HG03565 (cell line): Measurements from ENCODE around the gene PGM1.

ENCODE experiments used
- ATAC-seq: cut with Tn5 transposase; IDR thresholded peaks from one replicate; pipeline ENCODE4 v1.9.1; 2021; ENCODE audit warnings: mild to moderate bottlenecking, moderate library complexity; ENCODE audit not compliant: unreplicated experiment

The PGM1 gene

GRCh38 chr1:63663873-63664272 is 70.7 kb downstream of the PGM1 start:
- no peak for ATAC-seq

DNA sequence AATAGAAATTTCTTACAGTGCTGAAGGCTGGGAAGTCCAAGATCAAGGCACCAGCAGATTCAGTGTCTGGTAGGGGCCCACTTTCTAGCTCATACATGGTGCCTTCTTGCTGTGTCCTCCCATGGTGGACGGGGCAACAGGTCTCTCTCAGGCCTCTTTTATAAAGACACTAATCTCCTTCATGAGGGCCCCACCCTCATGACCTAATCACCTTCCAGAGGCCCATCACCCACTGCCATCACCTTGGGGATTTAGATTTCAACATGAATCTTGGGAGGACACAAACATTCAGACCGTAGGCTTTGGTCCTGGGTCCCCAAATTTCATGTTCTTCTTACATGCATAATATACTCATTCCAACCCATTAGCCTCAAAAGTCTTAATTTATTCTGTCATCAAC is 71.5 kb downstream of the PGM1 start:
- ATAC-seq = no peak

- no peak for ATAC-seq
Measured at GRCh38 chr1:63665410-63665809, 72.2 kb downstream of the PGM1 start.

DNA sequence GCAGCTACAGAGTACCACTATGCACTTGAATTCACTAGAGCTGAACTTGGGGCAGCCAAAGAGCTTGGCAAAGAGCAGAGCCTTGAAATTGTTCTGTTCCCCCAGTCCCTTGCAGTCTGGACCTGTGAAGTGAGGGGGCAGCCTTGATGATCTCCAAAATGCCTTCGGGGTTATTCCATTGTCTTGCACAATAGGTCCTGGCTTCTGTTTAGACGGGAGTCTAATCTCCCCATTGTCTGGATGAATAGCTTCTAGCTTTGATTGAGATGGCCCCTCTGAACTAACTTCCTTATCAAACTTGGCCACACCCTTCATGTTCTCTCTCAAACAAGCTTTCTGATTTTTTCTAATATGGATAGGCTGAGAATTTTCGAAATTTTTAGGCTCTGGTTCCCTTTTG is 72.6 kb downstream of the PGM1 start:
- ATAC-seq = no peak

DNA sequence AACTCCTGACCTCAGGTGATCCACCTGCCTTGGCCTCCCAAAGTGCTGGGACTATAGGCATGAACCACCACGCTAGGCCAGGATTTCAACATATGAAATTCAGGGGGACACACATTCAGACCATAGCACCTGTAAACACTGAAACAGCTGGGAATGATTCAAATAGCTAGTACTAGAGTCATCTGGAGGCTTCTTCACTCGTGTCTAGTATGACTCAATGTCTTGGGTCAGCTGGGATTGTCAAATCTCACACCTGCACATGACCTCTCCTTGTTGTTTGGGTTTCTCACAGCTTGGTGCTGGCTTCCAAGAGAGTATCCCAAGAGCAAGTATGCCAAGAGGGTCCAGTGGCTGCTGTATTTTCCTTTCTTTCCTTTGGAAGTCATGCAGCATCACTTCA is 75.1 kb downstream of the PGM1 start:
- peak; percentile 67 for ATAC-seq

GRCh38 chr1:63669151-63669961 is 76.1 kb downstream of the PGM1 start:
- ATAC-seq = no peak

- no peak for ATAC-seq
Measured at GRCh38 chr1:63670164-63670563, 77.0 kb downstream of the PGM1 start.

GRCh38 chr1:63671514-63671913 is 78.3 kb downstream of the PGM1 start:
- no peak for ATAC-seq

GRCh38 chr1:63674238-63674864 is 81.1 kb downstream of the PGM1 start:
- ATAC-seq = peak; percentile 68

DNA sequence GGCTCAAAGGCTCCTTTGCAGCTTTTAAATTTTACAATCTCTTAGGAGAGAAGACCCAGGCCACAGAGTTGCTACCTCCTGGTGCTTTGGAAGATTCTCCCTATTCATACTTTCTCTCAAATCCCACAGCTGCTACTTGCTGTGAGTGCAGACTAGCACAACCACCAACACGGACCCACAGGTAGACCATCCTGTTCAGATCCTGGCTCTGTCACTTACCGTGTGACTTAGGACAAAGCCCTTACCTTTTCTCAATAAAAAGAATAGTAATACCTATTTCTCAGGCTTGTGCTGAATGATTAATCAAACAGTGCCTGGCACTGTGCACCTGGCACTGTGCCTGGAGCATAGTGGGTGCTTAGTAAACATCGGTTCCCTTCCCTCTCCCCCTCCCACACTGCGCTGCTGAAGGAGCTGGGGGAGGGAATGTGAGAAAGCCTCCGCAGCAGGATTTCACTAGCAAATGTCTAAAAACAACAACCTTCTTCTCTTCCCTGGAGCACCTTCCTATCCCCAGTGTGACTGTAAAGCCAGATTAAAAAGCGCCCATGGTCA is 81.7 kb downstream of the PGM1 start:
- ATAC-seq = no peak

GRCh38 chr1:63675420-63675931 is 82.3 kb downstream of the PGM1 start:
- ATAC-seq = no peak

DNA sequence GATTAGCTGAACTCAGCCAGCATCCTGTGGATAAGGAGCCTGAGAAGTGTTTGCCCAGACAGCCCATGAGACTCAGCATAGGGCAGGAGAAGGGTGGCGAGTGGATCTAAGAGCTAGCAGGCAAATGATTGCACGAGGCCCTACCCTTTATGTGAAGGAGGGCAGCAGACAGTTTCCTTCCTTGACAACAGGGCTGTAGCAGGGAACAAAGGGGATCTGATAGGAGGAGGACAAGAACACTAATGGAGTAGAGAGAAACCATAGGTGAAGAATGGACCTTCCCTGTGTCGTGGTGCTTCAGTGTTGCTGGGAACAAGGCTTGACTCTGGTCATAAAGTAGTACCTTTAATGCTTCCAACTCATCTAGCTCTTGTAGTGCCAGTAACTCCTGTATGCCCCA is 84.3 kb downstream of the PGM1 start:
- no peak for ATAC-seq

DNA sequence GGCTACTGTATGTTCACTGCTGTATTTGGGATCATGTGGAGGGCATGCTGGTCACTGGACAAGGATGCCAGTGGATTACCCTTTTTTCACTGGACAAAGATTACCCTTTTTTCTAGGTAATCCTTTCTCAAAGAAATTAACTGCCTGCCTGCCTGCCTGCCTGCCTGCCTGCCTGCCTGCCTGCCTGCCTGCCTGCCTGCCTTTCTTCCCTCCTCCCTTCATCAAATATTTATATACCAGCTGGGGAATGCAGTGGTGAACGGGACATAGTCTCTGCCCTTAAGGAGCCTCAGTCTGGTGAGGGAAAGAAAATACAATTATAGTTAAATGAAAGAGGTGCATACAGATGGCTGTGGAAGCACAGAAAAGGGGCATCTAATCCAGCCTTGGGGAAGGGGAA is 85.0 kb downstream of the PGM1 start:
- no peak for ATAC-seq

DNA sequence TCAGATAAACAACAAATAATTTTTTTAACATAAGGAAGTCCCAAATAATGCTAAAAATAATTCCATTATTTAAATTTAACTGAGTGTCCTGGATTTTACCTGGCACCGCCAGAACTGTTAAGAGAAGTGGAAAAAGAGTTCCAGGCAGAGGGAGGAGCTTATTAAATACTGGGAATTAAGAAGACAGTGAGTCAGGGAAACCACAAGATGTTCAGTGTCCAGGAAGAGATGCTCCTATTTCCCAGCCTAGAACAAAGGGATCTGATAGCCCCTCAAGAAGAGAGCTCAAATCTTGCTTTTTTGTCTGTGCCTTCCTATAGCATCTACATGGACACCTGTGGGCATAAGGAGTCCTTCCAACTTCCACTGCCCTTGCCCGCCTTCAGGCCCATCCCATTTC is 85.9 kb downstream of the PGM1 start:
- no peak for ATAC-seq

DNA sequence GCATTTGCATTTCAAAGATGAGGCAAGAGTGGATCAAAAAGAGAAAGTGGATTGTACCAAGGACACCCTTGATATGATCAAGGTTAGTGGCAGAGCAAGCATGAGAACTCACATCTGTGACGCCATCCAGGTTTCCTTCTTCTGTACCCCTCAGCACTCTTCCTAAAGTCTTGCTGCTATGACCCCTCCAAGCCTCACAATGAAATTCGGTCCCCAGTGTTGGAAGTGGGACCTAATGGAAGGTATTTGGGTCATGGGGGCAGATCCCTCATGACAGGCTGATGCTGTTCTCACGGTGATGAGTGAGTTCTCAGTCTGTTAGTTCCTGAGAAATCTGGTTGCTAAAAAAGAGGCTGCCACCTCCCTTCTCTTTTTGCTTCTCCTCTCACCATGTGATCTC is 86.4 kb downstream of the PGM1 start:
- ATAC-seq = no peak

GRCh38 chr1:63682936-63683335 is 89.7 kb downstream of the PGM1 start:
- ATAC-seq = no peak

DNA sequence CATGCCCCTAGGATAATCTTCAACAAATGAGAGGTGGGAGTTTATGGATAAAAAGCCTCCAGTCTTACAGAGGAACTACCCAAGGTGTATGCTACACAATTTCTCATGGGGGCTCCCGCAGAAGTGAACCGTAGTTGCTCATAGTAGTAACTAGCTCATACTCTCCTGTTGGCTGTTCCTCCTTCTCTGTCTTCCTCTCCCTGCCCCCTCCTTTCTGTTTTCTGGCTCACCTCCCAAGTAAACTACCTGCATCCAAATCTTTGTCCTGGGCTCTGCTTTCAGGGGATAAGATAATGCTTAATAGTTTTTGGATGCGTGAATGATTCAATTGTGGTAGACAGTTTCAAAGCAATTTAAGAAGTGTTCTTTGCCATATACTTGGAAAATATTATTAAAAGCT is 90.5 kb downstream of the PGM1 start:
- ATAC-seq = no peak

DNA sequence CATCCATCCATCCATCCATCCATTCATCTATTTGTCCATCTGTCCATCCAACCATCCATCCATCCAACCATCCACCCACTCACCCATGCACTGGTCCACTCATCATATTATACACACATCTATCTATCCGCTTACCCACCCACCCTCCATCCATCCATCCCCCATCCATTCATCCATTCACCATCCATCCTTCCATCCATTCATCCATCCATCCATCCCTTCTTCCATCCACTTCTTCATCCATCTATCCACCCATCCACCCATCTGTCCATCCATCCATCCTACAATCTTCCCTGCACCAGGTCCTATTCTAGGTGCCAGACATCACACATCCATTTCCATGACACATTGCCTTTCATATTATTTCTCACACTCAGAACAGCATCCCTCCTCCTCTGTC is 93.5 kb downstream of the PGM1 start:
- no peak for ATAC-seq

GRCh38 chr1:63688302-63688890 is 95.2 kb downstream of the PGM1 start:
- no peak for ATAC-seq

- ATAC-seq = no peak
Measured at GRCh38 chr1:63690966-63691700, 97.9 kb downstream of the PGM1 start.
